B cell (primary cell): Measurements from ENCODE around the gene ZC3H7A. TPM values are rescaled to one million over a fixed set of nuclear protein-coding genes. Genes with fewer than 3 reads are reported as not detected.

Experiments used
- ATAC-seq: fragments of 200-7000 bp; cut with Tn5 transposase; one replicate; pipeline ENCODE4 v1.10.0; 2021; ENCODE audit warnings: low read depth, mild to moderate bottlenecking, moderate number of reproducible peaks, moderate library complexity
- CTCF ChIA-PET: fragments of 350-600 bp; sonication (Branson Sonifier 250); formaldehyde crosslinking; loops from one replicate; lab custom pipeline; 2021; ENCODE audit warnings: antibody characterized with exemption, inconsistent platforms; lab: Charles Lee
- POLR2A ChIA-PET: fragments of 350-600 bp; sonication (Branson Sonifier 250); formaldehyde crosslinking; loops from one replicate; lab custom pipeline; 2021; ENCODE audit warnings: antibody characterized with exemption; lab: Charles Lee
- DNase-seq: peaks from one replicate; pipeline ENCODE4 v3.0.0; 2013
- H2AFZ ChIP-seq: 2 replicates; pipeline ENCODE4 v1.6.1; 2012; ENCODE audit warnings: mild to moderate bottlenecking, low read depth, low read length; ENCODE audit not compliant: insufficient read depth, poor library complexity, severe bottlenecking
- H3K27ac ChIP-seq, 2 donors: 1 replicate in 1 of 2; 2 replicates in 1 of 2; pipeline ENCODE4 v1.5.1; 2012 to 2013; ENCODE audit warnings: low read length in 2 of 2, mild to moderate bottlenecking in 2 of 2, moderate library complexity in 1 of 2
- H3K27me3 ChIP-seq, 4 experiments: fragments of 200-600 bp in 1 of 4; sonication (generic) in 1 of 4; replicated peaks in 1 of 4; 1 replicate in 2 of 4; 2 replicates in 2 of 4; pipeline versions ENCODE4 v1.6.1 to v1.7.0; 2013 to 2016; ENCODE audit warnings: low read length in 3 of 4, mild to moderate bottlenecking in 2 of 4, mixed read lengths in 1 of 4, moderate library complexity in 1 of 4; ENCODE audit not compliant: insufficient read depth in 4 of 4, control insufficient read depth in 3 of 4; ENCODE audit errors: control extremely low read depth in 1 of 4
- H3K36me3 ChIP-seq, 2 experiments: replicated peaks in 1 of 2; 1 replicate in 1 of 2; 2 replicates in 1 of 2; pipeline versions ENCODE4 v1.6.1 to v1.7.1; 2013; ENCODE audit warnings: low read length in 1 of 2; ENCODE audit not compliant: insufficient read depth in 2 of 2, control insufficient read depth in 1 of 2; ENCODE audit errors: control extremely low read depth in 1 of 2, extremely low read depth in 1 of 2
- H3K4me1 ChIP-seq, 2 donors: fragments of 200-600 bp in 1 of 2; sonication (generic) in 1 of 2; 1 replicate in 1 of 2; 2 replicates in 1 of 2; pipeline versions ENCODE4 v1.5.1 to v1.6.1; 2013 to 2017; ENCODE audit warnings: low read length in 2 of 2; ENCODE audit not compliant: control insufficient read depth in 2 of 2, insufficient read depth in 2 of 2
- H3K4me2 ChIP-seq: replicated peaks from 2 replicates; pipeline ENCODE3; 2012; ENCODE audit warnings: mild to moderate bottlenecking, low read depth, low read length; ENCODE audit not compliant: poor library complexity, severe bottlenecking
- H3K4me3 ChIP-seq, 5 experiments: fragments of 200-600 bp in 1 of 5; sonication (generic) in 1 of 5; 1 replicate in 3 of 5; 2 replicates in 2 of 5; pipeline versions ENCODE4 v1.5.1 to v1.7.0; 2011 to 2016; ENCODE audit warnings: low read length in 4 of 5, mild to moderate bottlenecking in 4 of 5, low read depth in 2 of 5, control low read depth in 1 of 5, moderate library complexity in 1 of 5; ENCODE audit not compliant: insufficient read depth in 1 of 5; ENCODE audit errors: control extremely low read depth in 1 of 5, extremely low read depth in 1 of 5
- H3K79me2 ChIP-seq: fragments of 200-600 bp; sonication (generic); one replicate; pipeline ENCODE4 v1.6.0; 2016; ENCODE audit warnings: low read length; ENCODE audit not compliant: control insufficient read depth, insufficient read depth
- H3K9ac ChIP-seq: fragments of 200-600 bp; sonication (generic); 2 replicates; pipeline ENCODE4 v1.6.1; 2017; ENCODE audit warnings: mild to moderate bottlenecking, low read length, moderate library complexity
- H3K9me3 ChIP-seq, 3 donors: one replicate each; pipeline versions ENCODE4 v1.6.1 to v1.7.1; 2013; ENCODE audit warnings: low read length in 2 of 3; ENCODE audit not compliant: control insufficient read depth in 2 of 3, insufficient read depth in 1 of 3; ENCODE audit errors: control extremely low read depth in 1 of 3
- H4K20me1 ChIP-seq: 2 replicates; pipeline ENCODE4 v1.6.0; 2012; ENCODE audit warnings: mild to moderate bottlenecking, low read length; ENCODE audit not compliant: insufficient read depth, control insufficient read depth, poor library complexity, severe bottlenecking
- H3K27ac Mint-ChIP-seq: one replicate; pipeline ENCODE4 v1.8.0; 2021; ENCODE audit warnings: mixed read lengths
- H3K27me3 Mint-ChIP-seq: one replicate; pipeline ENCODE4 v1.8.0; 2021; ENCODE audit warnings: mixed read lengths
- H3K4me1 Mint-ChIP-seq: one replicate; pipeline ENCODE4 v1.8.0; 2021; ENCODE audit warnings: mixed read lengths
- H3K4me3 Mint-ChIP-seq: one replicate; pipeline ENCODE4 v1.8.0; 2021; ENCODE audit warnings: mixed read lengths
- H3K9me3 Mint-ChIP-seq: one replicate; pipeline ENCODE4 v1.8.0; 2022; ENCODE audit warnings: mixed read lengths; ENCODE audit not compliant: insufficient read depth
- EZH2 ChIP-seq: IDR thresholded peaks from 2 replicates; pipeline ENCODE4 v1.6.1; 2012; ENCODE audit warnings: borderline replicate concordance, low read depth, mild to moderate bottlenecking, moderate library complexity, low read length; ENCODE audit not compliant: insufficient read depth, poor library complexity, severe bottlenecking
- WGBS: methylation state at CpG from one replicate; pipeline ENCODE4 v1.1.5; 2013; ENCODE audit warnings: missing lambda C conversion rate; ENCODE audit not compliant: insufficient coverage; 5-methylcytosine and 5-hydroxymethylcytosine counted together
- intact Hi-C: fragments of 100-400 bp; cut with micrococcal nuclease; formaldehyde crosslinking; loops from one replicate; pipeline ENCODE4 v1.10.0; 2022
- polyA plus RNA-seq: library from polyadenylated mRNA; depleted of rRNA; stranded (reverse); fragments of >200 nt; gene quantifications from 2 replicates; pipeline ENCODE4 v1.2.3, GENCODE V29; 2012
- total RNA-seq, 2 donors: library from RNA; stranded (reverse); fragments of 120-200 nt in 1 of 2; gene quantifications; 1 replicate in 1 of 2; 2 replicates in 1 of 2; pipeline versions ENCODE4 v1.2.3 to v1.2.4, GENCODE V29; 2013 to 2022
- TF ChIP-seq, protein P1 (sequence below): fragments of 200-600 bp; IDR thresholded peaks from one replicate; pipeline ENCODE4 v1.8.0; 2022; ENCODE audit warnings: antibody characterized with exemption, mild to moderate bottlenecking

Gene ZC3H7A
- total and polyA plus RNA-seq, 2 donors (not counting 1 experiment from before 2014, with no cell fraction given) = 40.8 to 126 TPM

GRCh38 chr16:11833951-11834695, 37.1 kb upstream of the ZC3H7A start:
- Histone ChIP-seq H3K36me3 (peaks cover 8 to 28% of the 10 kb centered on the region in 2 experiments), H3K27me3 (no peaks in the 10 kb centered on the region), H3K9ac (no peak overlapping the region), H3K27ac (no peak overlapping the region), H3K4me2 (no peak overlapping the region), H2AFZ (no peak overlapping the region), H3K9me3 (no peaks in the 10 kb centered on the region), H4K20me1 (no peaks in the 10 kb centered on the region), H3K79me2 (no peaks in the 10 kb centered on the region), H3K4me1 (no peaks in the 10 kb centered on the region), H3K4me3 (no peak overlapping the region)
- ATAC-seq (no peak), DNase-seq (no peak)
- Mint-ChIP-seq H3K27me3 (no peaks in the 10 kb centered on the region), H3K9me3 (no peaks in the 10 kb centered on the region), H3K4me1 (no peaks in the 10 kb centered on the region), H3K4me3 (no peak overlapping the region), H3K27ac (no peak overlapping the region)
- ChIA-PET POLR2A (interaction anchor here (0.6 kb wide), 1 partner anchor 10 kb away, joined by 3 read pairs; no protein-coding TSS in a partner anchor), CTCF (interaction anchor here (0.6 to 1.2 kb wide), 2 partner anchors 198 to 207 kb away, joined by 4 read pairs; no protein-coding TSS in a partner anchor)
- no peak for TF ChIP-seq EZH2
- TF ChIP-seq, protein P1, sequence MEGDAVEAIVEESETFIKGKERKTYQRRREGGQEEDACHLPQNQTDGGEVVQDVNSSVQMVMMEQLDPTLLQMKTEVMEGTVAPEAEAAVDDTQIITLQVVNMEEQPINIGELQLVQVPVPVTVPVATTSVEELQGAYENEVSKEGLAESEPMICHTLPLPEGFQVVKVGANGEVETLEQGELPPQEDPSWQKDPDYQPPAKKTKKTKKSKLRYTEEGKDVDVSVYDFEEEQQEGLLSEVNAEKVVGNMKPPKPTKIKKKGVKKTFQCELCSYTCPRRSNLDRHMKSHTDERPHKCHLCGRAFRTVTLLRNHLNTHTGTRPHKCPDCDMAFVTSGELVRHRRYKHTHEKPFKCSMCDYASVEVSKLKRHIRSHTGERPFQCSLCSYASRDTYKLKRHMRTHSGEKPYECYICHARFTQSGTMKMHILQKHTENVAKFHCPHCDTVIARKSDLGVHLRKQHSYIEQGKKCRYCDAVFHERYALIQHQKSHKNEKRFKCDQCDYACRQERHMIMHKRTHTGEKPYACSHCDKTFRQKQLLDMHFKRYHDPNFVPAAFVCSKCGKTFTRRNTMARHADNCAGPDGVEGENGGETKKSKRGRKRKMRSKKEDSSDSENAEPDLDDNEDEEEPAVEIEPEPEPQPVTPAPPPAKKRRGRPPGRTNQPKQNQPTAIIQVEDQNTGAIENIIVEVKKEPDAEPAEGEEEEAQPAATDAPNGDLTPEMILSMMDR = no peak
- WGBS = 80% methylated on average over 2 of the region's 6 CpGs
- intact Hi-C loops = no loop called here

DNA sequence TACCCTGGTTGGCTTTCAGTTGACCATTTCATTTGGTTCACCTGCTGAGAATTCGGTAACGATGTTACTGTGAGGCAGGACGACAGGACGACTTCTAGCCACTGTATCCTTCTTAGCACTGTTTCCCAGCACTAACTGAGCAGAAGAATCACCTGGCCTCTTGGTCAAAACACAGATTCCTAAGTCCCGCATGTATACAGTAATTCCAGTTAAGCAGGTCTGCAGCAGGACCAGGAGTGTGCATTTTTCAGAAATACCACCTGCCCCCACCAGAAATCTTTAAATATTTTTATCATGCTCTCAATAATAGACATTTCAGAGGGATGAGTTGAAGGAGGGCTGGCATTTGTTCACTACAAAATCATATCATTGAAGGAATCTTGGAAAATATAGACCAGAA, 31.6 kb upstream of the ZC3H7A start:
- no peak for ATAC-seq
- ChIA-PET POLR2A (no interaction called here), CTCF (no interaction called here)
- Histone ChIP-seq H3K4me2 (no peak overlapping the region), H3K9me3 (no peaks in the 10 kb centered on the region), H3K9ac (no peak overlapping the region), H4K20me1 (no peaks in the 10 kb centered on the region), H3K27me3 (no peaks in the 10 kb centered on the region), H3K27ac (no peak overlapping the region), H3K36me3 (no peaks in the 10 kb centered on the region), H3K79me2 (no peaks in the 10 kb centered on the region), H2AFZ (no peak overlapping the region), H3K4me3 (no peak overlapping the region), H3K4me1 (no peaks in the 10 kb centered on the region)
- TF ChIP-seq, protein P1 = no peak
- TF ChIP-seq EZH2 = no peak
- WGBS = 96% methylated on average over 5 of the region's 5 CpGs
- Mint-ChIP-seq H3K4me3 (no peak overlapping the region), H3K4me1 (no peaks in the 10 kb centered on the region), H3K27ac (no peak overlapping the region), H3K27me3 (no peaks in the 10 kb centered on the region), H3K9me3 (no peaks in the 10 kb centered on the region)
- no peak for DNase-seq
- intact Hi-C loops = no loop called here
